Right lung (tissue), 10 donors: ENCODE measurements around the gene CLOCK. TPM values are rescaled to one million over a fixed set of nuclear protein-coding genes. Genes with fewer than 3 reads are reported as not detected.
"Not testable (repeated sequence)": the region's sequence is repeated elsewhere in the genome, so short reads cannot be mapped to it uniquely, and the experiment has no call there.

ENCODE experiments used
- DNase-seq, 2 donors: peaks; one replicate each; pipeline ENCODE4 v3.0.0-alpha.2; 2013
- long read RNA-seq, 8 donors: transcript quantifications; one replicate each; lab custom pipeline, GENCODE V29; 2026
- polyA plus RNA-seq, 5 donors: library from polyadenylated mRNA; unstranded; fragments of 120-200 nt; gene quantifications; one replicate each; pipeline versions ENCODE4 v1.2.1 to v1.2.3, GENCODE V29; 2013; ENCODE audit warnings: inconsistent platforms in 1 of 5, low replicate concordance in 1 of 5; ENCODE audit not compliant: insufficient read length in 5 of 5, insufficient read depth in 1 of 5

CLOCK gene
- 10 to 100 TPM; 14.2 to 22.7 (median 20.6) TPM for polyA plus RNA-seq
- long read RNA-seq, donor 1: 0 reads
- long read RNA-seq, donor 2: 0 reads
- long read RNA-seq, donor 3: 0 reads
- long read RNA-seq, donor 4, partial matches to known transcripts: 6 of 6 reads
- long read RNA-seq, donor 4, other reads (novel, unspliced or antisense): 0 of 6 reads
- long read RNA-seq, donor 5: 0 reads
- long read RNA-seq, donor 6: 0 reads
- long read RNA-seq, donor 7, partial matches to known transcripts: 0 of 2 reads
- long read RNA-seq, donor 7, other reads (novel, unspliced or antisense): 0 of 2 reads
- long read RNA-seq, donor 8: 0 reads

DNA sequence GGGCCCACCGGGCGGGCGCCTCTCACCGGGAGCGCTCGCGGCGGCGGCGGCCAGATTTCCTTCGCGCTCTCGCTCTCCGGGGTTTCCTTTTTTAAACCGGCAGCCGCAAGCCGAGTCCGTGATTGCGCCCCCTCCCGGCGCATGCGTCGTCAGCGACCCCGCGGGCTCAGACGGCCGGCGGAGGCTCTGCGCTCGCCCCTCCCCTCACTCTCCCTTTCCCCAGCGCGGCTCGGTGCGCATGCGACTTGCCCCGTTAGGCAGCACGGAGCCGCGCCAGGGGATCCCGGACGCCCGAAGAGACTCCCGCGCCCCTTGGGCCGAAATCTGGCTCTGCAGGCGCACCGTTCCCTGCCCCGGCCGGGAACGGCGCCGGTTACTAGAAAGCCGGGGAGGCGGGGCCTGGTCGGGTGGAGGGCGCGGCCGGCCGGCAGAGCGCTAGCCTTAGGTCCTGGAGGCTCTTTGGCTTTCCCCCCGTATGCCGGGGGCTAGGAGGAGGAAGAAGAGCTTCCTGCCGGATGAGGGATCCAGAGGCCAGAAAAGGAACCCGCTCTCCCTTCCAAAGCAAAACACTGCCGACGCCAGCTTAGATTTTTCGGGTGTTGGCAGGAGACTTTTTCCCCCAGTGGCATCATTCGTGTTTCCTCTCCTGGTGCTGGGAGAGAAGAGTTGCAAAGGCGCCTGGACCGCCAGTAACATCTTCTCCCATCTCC is at the start of gene CLOCK:
TSS of gene CLOCK (minus strand) at position 154 of the 710 bp plus-strand sequence. CDS start 64,124 bp downstream, outside the sequence.
- DNase-seq: peak; percentile 93

DNA sequence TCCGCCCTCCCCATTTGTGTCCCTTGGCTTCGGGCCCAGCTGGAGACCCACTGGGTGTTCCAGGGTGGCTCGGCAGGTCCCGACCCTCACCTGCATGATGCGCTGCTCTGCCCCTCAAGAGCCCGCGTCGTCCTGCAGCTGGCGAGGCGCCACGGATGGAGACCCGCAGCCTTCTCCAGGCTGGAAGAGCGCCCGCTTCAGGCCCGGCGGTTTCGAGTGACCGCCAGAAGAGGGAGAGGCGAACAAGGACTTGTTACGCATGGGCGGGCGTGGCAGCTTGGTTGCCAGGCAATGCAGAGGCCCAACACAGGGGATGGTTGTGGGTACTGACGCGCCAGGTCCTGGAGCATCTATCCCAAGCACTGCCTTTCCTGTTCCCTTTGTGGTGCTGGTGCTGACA is 45.3 kb upstream of the CLOCK start, which contains the start of gene PDCL2:
TSS of gene PDCL2 (minus strand) at position 232 of the 400 bp plus-strand sequence. CDS start at position 96, 136 bp downstream.
- DNase-seq: no peak

- DNase-seq: no peak
Observed at GRCh38 chr4:55588160-55588559, 41.5 kb upstream of the CLOCK start.

- DNase-seq: not testable (repeated sequence)
Observed at GRCh38 chr4:55582773-55583172, 36.1 kb upstream of the CLOCK start.

GRCh38 chr4:55578341-55579010 is 31.8 kb upstream of the CLOCK start:
- DNase-seq: no peak

- no peak for DNase-seq
Observed at GRCh38 chr4:55575513-55575912, 28.8 kb upstream of the CLOCK start.

GRCh38 chr4:55574252-55574651 is 27.5 kb upstream of the CLOCK start:
- DNase-seq: no peak

GRCh38 chr4:55571806-55572205 is 25.1 kb upstream of the CLOCK start:
- no peak for DNase-seq

GRCh38 chr4:55568905-55569504 is 22.3 kb upstream of the CLOCK start:
- no peak for DNase-seq

DNA sequence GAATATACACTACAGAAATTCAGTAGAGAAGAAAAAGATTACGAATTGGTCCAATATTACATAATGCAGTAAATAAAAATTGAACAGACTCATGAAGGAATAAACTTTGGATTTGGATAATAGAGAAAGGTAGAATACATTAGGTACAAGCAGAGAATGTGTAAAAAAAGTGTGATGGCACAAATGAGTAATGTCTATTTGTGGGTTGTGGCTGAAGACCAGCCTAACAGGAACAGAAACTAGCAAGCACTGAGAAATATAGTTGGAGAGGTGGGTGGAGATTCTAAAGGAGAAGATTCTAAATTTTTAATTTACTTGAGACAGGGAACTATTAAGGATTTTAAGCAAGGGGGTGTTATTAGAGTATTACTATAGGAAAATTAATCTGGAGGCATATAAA is 15.2 kb upstream of the CLOCK start:
- no peak for DNase-seq

DNA sequence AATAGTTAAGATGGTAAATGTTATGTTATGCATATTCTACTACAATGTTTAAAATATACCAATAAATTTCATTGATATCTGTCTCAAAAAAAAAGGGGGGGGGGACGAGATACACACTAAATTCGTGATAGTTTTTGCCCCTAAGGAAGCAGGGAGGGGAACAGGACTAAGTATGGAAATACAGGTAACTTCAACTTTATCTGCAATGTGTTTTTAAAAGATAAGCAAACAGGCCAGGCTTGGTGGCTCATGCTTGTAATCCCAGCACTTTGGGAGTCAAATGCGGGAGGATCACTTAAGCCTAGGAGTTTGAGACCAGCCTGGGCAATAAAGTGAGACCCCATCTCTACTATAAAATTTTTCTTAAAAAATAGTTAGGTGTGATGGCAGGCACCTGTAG is 13.4 kb upstream of the CLOCK start:
- no peak for DNase-seq

- no peak for DNase-seq
Observed at GRCh38 chr4:55554453-55555030, 7.8 kb upstream of the CLOCK start.

DNA sequence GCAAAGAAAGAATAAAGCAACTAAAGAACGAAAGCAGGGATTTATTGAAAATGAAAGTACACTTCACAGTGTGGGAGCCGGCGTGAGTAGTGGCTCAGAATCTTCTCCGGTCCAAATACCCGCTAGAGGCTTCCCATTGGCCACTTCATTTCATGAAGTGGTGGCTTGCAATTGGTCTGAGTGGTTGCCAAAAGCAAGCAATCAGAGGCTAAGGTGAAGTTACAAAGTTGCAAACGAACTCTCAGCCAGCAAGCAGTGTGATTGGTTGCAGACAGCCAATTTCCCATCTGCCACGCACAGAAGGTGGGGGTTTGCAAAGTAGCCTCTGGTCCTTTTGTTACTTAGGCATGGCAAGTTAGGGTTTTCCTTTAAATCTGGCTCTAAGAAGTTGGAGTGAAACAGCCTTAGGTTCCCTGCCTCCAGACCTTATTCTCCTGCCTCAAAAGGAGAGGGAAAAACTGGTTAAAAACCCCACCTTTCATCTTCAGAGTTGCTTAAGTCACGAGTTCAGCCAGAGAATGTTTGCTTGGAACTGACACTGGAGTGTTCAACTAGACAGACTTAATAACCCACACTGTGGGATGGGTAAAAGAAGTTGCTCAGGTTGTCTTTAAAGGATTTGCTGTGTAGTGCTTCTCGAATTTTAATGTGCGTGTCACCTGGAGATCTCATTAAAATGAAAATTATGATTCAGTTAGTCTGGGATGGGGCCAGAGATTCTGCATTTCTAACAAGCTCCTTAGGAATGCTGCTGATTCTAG is 6.9 kb upstream of the CLOCK start:
- no peak for DNase-seq

DNA sequence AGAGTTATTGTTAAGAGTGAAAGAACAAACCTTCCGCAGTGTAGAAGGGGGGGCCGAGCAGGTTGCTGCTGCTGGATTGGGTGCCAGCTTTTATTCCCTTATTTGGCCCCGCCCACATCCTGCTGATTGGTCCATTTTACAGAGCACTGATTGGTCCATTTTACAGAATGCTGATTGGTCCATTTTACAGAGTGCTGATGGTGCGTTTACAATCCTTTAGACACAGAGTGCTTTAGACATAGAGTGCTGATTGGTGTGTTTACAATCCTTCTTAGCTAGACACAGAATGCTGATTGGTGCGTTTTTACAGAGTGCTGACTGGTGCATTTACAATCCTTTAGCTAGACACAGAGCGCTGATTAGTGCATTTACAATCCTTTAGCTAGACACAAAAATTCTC is 5.3 kb upstream of the CLOCK start:
- not testable (repeated sequence) for DNase-seq

DNA sequence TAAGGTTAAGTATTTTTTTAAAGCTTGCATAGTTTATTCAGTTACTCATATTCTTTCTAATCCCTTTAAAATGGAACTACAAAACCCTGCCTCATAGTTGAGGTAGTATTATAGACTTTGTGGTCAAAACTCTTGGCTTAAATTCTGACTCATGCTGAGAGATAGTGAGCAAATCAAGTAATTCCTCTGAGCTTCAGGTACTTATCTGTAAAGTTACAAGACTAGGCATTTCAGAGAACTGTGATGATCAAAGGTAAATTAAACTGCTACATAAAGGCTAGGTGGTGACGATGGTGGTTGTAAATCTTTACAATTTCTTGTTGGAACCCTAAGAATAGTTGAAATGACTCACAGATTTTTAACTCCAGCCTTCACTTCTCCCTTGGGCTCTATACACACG is 3.2 kb upstream of the CLOCK start:
- no peak for DNase-seq

DNA sequence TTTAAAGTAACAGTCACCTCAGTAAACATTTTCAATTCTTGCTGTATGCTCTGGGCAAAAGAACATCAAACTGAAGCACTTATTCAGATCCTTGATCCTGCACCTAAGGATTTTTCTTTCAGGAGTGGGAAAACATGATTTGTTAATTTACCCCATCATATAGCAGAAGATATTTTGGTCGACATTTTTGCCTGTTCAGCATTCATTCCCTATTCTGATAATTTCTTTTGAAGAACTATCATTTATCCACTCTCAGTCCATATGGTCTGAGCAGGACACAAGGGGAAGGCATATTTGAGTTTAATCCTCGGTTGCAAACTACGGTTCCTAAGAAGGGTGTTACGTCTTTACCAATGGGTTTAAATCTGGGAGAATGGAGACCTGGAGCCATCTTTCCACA is 1.2 kb upstream of the CLOCK start:
- no peak for DNase-seq

DNA sequence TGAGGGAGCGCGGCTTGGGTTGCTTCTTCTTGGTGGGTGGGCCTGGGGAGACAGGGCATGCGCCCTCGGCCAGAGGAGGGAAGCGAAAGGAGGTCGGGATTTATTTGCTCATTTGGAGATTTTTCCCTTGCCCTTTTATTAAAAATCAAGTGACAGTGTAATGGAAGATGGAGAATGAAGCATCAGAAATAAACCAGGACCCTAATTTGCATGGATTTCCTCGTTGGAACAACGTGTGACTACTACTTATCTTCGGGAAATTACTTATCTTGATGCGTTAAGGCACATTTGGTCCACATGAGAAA is 709 bp upstream of the CLOCK start:
- DNase-seq: no peak

DNA sequence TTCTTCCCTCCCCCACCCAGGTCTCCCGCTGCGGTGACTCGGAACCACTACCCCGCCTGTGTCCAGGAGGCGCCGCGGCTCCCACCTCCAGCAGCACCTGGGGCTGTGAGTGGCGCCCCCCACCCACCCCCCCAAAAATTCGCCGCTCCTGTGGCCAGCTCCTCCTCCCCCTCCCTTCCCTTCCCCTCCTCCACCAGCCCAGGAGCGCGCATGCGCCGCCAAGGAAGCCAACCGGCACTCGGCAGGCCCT is 278 bp downstream of the CLOCK start:
- no peak for DNase-seq

DNA sequence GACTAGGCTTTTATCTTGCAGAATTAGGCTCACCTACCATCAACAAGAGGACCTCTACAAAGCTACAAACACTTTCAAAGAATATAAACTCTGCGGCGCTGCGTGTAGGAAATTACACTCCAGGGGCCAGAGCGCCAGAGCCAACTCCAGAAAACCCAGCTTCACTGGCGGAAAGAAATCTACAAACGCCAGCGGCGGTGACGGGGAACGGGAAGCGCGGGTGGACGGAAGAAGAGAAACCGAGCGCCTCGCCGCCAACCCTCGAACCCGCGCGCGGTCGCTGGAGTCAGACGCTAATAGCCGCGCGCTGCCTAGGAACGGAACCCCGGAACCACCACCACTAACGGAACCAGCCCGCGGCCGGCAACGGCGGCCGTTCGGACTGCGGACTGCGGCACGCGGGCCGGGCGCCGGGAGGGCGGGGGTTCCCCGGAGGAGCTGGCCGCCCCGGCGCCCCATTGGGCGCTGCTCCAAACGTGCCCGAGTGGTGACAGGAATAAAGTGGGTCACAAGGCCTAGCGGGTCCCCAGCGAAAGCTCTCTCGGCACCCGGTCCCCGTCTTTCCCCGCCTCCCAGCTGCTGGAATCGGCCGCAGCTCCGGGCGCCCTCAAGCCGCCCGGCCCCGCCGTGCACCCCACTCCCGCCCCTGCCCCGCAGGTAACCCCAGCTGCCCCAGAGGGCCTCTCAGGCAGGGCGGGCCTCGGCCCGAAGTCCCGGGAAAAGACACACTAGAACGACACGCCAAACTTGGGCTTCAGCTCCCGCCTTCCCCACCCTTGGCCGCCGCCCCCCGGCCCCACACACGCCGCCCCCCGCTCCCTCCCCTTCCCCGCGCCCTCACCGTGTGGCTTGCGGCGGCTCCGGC is 836 bp downstream of the CLOCK start:
- DNase-seq: peak; percentile 81 to 84

DNA sequence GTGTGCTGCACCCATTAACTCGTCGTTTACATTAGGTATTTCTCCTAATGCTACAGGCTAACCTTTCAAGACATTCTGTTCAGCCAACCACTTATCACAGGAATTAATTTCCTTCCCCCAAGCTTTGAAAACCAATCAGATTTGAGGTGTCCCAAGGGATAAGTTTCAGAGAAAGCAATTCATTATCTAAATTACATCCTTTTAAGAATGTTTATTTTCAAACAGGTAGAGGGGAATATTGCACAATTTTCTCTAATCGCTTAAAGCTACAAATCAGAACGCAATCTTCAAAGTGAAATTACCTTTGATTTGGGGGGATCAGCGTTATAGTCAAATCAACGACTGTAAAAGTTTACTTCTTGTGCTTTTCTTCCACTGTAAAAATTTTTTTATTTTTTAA is 1.6 kb downstream of the CLOCK start:
- DNase-seq: no peak

DNA sequence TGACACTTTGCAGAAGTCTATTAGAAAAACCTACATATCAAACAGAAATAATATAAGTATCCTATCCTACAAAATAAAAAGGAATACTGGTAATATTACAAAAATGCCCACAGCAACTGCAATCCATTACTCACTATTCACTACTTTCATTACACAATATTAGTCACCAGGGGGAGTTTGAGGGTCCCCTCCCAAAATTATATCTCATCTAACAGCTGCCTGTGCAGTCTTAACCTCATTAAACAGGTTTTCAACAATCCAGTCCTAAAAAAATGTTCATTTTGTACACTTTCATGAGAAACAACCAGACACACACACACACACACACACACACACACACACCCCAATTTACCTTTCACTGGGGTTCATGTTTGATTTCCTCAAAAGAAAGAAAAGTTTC is 2.9 kb downstream of the CLOCK start:
- DNase-seq: no peak
